GM23338 (cell line): Measurements from ENCODE around the gene PTPN9. TPM values are rescaled to one million over a fixed set of nuclear protein-coding genes. Genes with fewer than 3 reads are reported as not detected.

Experiments
- ATAC-seq: fragments of 200-7000 bp; cut with Tn5 transposase; 3 replicates; pipeline ENCODE4 v1.9.1; 2020
- DNase-seq: peaks from one replicate; pipeline ENCODE4 v3.0.0-alpha.2; 2015; ENCODE audit warnings: low spot score
- H2AFZ ChIP-seq: fragments of 200-600 bp; sonication (generic); 2 replicates; pipeline ENCODE4 v1.8.0; 2016; ENCODE audit warnings: antibody characterized with exemption, mild to moderate bottlenecking, moderate library complexity
- H3F3A ChIP-seq: fragments of 200-600 bp; sonication (generic); replicated peaks from 2 replicates; pipeline ENCODE4 v1.8.0; 2017; ENCODE audit warnings: antibody characterized with exemption, mixed run types, low read depth
- H3K27ac ChIP-seq: fragments of 200-600 bp; sonication (generic); 2 replicates; pipeline ENCODE4 v1.6.1; 2016; ENCODE audit warnings: low read depth
- H3K27me3 ChIP-seq: fragments of 200-600 bp; sonication (generic); 2 replicates; pipeline ENCODE4 v1.8.0; 2016; ENCODE audit warnings: mild to moderate bottlenecking, mixed run types, moderate library complexity; ENCODE audit not compliant: insufficient read depth
- H3K36me3 ChIP-seq: fragments of 200-600 bp; sonication (generic); 2 replicates; pipeline ENCODE4 v1.8.0; 2016; ENCODE audit warnings: mild to moderate bottlenecking; ENCODE audit not compliant: insufficient read depth
- H3K4me1 ChIP-seq: fragments of 200-600 bp; sonication (generic); 2 replicates; pipeline ENCODE4 v1.8.0; 2016; ENCODE audit warnings: mild to moderate bottlenecking, moderate library complexity; ENCODE audit not compliant: insufficient read depth
- H3K4me2 ChIP-seq: fragments of 200-600 bp; sonication (generic); 2 replicates; pipeline ENCODE4 v1.7.1; 2017; ENCODE audit warnings: mixed run types
- H3K4me3 ChIP-seq: fragments of 200-600 bp; sonication (generic); 2 replicates; pipeline ENCODE4 v1.6.1; 2016; ENCODE audit warnings: mixed run types
- H3K79me2 ChIP-seq: fragments of 200-600 bp; sonication (generic); replicated peaks from 2 replicates; pipeline ENCODE4 v1.8.0; 2017; ENCODE audit warnings: mild to moderate bottlenecking; ENCODE audit not compliant: insufficient read depth
- H3K9me2 ChIP-seq: fragments of 200-600 bp; sonication (generic); 2 replicates; pipeline ENCODE4 v1.8.0; 2017; ENCODE audit not compliant: insufficient read depth
- H4K20me1 ChIP-seq: fragments of 200-600 bp; sonication (generic); replicated peaks from 2 replicates; pipeline ENCODE4 v1.8.0; 2017; ENCODE audit warnings: mild to moderate bottlenecking; ENCODE audit not compliant: insufficient read depth
- H3K27ac Mint-ChIP-seq: 2 replicates; pipeline ENCODE4 v1.8.0; 2020; ENCODE audit warnings: inconsistent platforms, mild to moderate bottlenecking, moderate library complexity, mixed read lengths
- H3K27me3 Mint-ChIP-seq: 3 replicates; pipeline ENCODE4 v1.8.0; 2022; ENCODE audit warnings: low read depth, mild to moderate bottlenecking, moderate library complexity, mixed read lengths, inconsistent platforms; ENCODE audit not compliant: insufficient read depth, poor library complexity
- H3K36me3 Mint-ChIP-seq: 3 replicates; pipeline ENCODE4 v1.8.0; 2021; ENCODE audit warnings: low read depth, mild to moderate bottlenecking, inconsistent platforms, moderate library complexity, mixed read lengths
- H3K4me1 Mint-ChIP-seq: 3 replicates; pipeline ENCODE4 v1.8.0; 2020; ENCODE audit warnings: mild to moderate bottlenecking, inconsistent platforms, mixed read lengths
- H3K4me3 Mint-ChIP-seq: 3 replicates; pipeline ENCODE4 v1.8.0; 2021; ENCODE audit warnings: moderate library complexity, mild to moderate bottlenecking, inconsistent platforms, mixed read lengths
- H3K9me3 Mint-ChIP-seq: 3 replicates; pipeline ENCODE4 v1.8.0; 2020; ENCODE audit warnings: moderate library complexity, mild to moderate bottlenecking, inconsistent platforms, mixed read lengths
- CREB1 ChIP-seq: fragments of 250-450 bp; sonication (Bioruptor Pico); IDR thresholded peaks from 2 replicates; pipeline ENCODE4 v1.5.0; 2020; ENCODE audit warnings: low read depth, mild to moderate bottlenecking, moderate library complexity
- EZH2 ChIP-seq: fragments of 200-600 bp; sonication (generic); IDR thresholded peaks from one replicate; pipeline ENCODE4 v1.8.0; 2017; ENCODE audit warnings: antibody characterized with exemption, mild to moderate bottlenecking, low read depth; ENCODE audit not compliant: unreplicated experiment
- JUNB ChIP-seq: IDR thresholded peaks from one replicate; pipeline ENCODE4 v1.6.1; 2016; ENCODE audit warnings: antibody characterized with exemption; ENCODE audit not compliant: unreplicated experiment
- NANOG ChIP-seq: IDR thresholded peaks from 2 replicates; pipeline ENCODE4 v1.6.1; 2016; ENCODE audit warnings: antibody characterized with exemption, borderline replicate concordance
- POLR2AphosphoS5 ChIP-seq: IDR thresholded peaks from 2 replicates; pipeline ENCODE4 v1.6.1; 2016; ENCODE audit warnings: antibody characterized with exemption, low read depth
- STAT1 ChIP-seq: IDR thresholded peaks from one replicate; pipeline ENCODE4 v1.6.1; 2016; ENCODE audit warnings: antibody characterized with exemption; ENCODE audit not compliant: unreplicated experiment
- ZNF114 ChIP-seq: fragments of 250-450 bp; sonication (Bioruptor Pico); IDR thresholded peaks from 2 replicates; pipeline ENCODE4 v1.5.0; 2020; ENCODE audit warnings: mild to moderate bottlenecking, moderate library complexity
- ZNF331 ChIP-seq: fragments of 250-450 bp; sonication (Bioruptor Pico); IDR thresholded peaks from 2 replicates; pipeline ENCODE4 v1.5.0; 2020; ENCODE audit warnings: low read depth, mild to moderate bottlenecking, moderate library complexity
- polyA plus RNA-seq: library from polyadenylated mRNA; unstranded; fragments of >200 nt; fragmentation: Nextera tagmentation; extraction: Ambion mirVana; gene quantifications from 2 replicates; pipeline ENCODE4 v1.2.1, GENCODE V29; 2016
- total RNA-seq: library from RNA; depleted of rRNA; stranded (reverse); fragments of >200 nt; shearing (Covaris generic); gene quantifications from 2 replicates; pipeline ENCODE4 v1.2.3, GENCODE V29; 2014
- TF ChIP-seq, protein P1 (sequence below): IDR thresholded peaks from 2 replicates; pipeline ENCODE4 v1.6.1; 2016; ENCODE audit warnings: antibody characterized with exemption
- TF ChIP-seq, protein P2 (sequence below): fragments of 250-450 bp; sonication (Bioruptor Pico); IDR thresholded peaks from 2 replicates; pipeline ENCODE4 v1.5.0; 2020; ENCODE audit warnings: mild to moderate bottlenecking, moderate library complexity
- TF ChIP-seq, protein P3 (sequence below), 2 experiments: fragments of 200-600 bp in 1 of 2; sonication (generic) in 1 of 2; conservative IDR thresholded peaks; 2 replicates each; pipeline versions ENCODE4 v1.5.1 to v1.6.1; 2016 to 2017; ENCODE audit warnings: antibody characterized with exemption in 2 of 2, low read depth in 2 of 2, mild to moderate bottlenecking in 2 of 2, moderate library complexity in 1 of 2
- TF ChIP-seq, protein P4 (sequence below): IDR thresholded peaks from one replicate; pipeline ENCODE4 v1.6.1; 2018; ENCODE audit warnings: antibody characterized with exemption; ENCODE audit not compliant: unreplicated experiment

Gene PTPN9
- total and polyA plus RNA-seq, 2 experiments from 2014 or later = 12.1 to 32.7 TPM

DNA sequence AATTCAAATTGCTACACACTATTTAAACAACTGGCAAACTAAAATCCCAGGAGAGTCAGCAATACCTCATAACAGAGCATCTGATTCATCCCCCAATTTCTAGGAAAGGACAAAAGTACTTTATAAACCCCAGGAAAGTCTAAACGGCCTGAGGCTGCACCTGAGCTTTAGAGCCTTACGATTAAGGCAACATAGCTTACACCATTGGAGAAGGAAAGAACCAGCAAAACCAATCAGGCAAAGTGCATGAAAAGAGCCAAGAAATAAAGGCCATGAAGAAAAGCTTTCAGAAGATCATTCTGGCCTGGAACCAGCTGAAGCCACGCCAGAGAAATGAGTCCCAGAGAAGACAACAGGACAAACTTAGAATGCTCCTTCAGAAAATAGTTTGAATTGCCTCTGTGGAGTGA lies 48.1 kb downstream of the PTPN9 start (continued):
- no peak for TF ChIP-seq STAT1
- TF ChIP-seq, protein P1, sequence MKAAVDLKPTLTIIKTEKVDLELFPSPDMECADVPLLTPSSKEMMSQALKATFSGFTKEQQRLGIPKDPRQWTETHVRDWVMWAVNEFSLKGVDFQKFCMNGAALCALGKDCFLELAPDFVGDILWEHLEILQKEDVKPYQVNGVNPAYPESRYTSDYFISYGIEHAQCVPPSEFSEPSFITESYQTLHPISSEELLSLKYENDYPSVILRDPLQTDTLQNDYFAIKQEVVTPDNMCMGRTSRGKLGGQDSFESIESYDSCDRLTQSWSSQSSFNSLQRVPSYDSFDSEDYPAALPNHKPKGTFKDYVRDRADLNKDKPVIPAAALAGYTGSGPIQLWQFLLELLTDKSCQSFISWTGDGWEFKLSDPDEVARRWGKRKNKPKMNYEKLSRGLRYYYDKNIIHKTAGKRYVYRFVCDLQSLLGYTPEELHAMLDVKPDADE = no peak
- no peak for TF ChIP-seq JUNB
- no peak for TF ChIP-seq ZNF114
- TF ChIP-seq CREB1 = no peak
- TF ChIP-seq NANOG = no peak
- no peak for TF ChIP-seq ZNF331 (CRISPR knock-in tag)

DNA sequence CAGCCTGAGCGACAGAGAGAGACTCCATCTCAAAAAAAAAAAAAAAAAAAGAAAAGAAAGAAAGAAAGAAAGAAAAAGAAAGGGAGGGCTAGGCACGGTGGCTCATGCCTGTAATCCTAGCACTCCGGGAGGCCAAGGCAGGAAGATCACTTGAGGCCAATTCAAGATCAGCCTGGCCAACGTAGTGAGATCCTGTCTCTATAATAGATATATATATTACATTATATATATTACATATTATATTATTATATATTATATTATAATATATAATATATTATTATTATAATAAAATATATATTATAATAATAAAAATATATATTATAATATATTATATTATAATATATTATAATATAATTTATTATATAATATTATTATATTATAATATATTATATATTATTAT lies 48.9 kb downstream of the PTPN9 start:
- Mint-ChIP-seq H3K4me3 (no peak overlapping the region), H3K36me3 (peaks cover 17% of the 10 kb centered on the region), H3K27me3 (peaks cover 4% of the 10 kb centered on the region), H3K9me3 (no peaks in the 10 kb centered on the region), H3K27ac (no peak overlapping the region), H3K4me1 (peaks cover 15% of the 10 kb centered on the region)
- no peak overlapping the region for H3K27ac ChIP-seq
- no peak overlapping the region for H2AFZ ChIP-seq
- no peak for DNase-seq
- H3K9me2 ChIP-seq = no peaks in the 10 kb centered on the region
- ATAC-seq = no peak
- no peak overlapping the region for H3K4me2 ChIP-seq
- peaks cover 12% of the 10 kb centered on the region for H3K36me3 ChIP-seq
- peaks cover 63% of the 10 kb centered on the region for H4K20me1 ChIP-seq
- H3K4me1 ChIP-seq = peaks cover 4% of the 10 kb centered on the region
- TF ChIP-seq, protein P2, sequence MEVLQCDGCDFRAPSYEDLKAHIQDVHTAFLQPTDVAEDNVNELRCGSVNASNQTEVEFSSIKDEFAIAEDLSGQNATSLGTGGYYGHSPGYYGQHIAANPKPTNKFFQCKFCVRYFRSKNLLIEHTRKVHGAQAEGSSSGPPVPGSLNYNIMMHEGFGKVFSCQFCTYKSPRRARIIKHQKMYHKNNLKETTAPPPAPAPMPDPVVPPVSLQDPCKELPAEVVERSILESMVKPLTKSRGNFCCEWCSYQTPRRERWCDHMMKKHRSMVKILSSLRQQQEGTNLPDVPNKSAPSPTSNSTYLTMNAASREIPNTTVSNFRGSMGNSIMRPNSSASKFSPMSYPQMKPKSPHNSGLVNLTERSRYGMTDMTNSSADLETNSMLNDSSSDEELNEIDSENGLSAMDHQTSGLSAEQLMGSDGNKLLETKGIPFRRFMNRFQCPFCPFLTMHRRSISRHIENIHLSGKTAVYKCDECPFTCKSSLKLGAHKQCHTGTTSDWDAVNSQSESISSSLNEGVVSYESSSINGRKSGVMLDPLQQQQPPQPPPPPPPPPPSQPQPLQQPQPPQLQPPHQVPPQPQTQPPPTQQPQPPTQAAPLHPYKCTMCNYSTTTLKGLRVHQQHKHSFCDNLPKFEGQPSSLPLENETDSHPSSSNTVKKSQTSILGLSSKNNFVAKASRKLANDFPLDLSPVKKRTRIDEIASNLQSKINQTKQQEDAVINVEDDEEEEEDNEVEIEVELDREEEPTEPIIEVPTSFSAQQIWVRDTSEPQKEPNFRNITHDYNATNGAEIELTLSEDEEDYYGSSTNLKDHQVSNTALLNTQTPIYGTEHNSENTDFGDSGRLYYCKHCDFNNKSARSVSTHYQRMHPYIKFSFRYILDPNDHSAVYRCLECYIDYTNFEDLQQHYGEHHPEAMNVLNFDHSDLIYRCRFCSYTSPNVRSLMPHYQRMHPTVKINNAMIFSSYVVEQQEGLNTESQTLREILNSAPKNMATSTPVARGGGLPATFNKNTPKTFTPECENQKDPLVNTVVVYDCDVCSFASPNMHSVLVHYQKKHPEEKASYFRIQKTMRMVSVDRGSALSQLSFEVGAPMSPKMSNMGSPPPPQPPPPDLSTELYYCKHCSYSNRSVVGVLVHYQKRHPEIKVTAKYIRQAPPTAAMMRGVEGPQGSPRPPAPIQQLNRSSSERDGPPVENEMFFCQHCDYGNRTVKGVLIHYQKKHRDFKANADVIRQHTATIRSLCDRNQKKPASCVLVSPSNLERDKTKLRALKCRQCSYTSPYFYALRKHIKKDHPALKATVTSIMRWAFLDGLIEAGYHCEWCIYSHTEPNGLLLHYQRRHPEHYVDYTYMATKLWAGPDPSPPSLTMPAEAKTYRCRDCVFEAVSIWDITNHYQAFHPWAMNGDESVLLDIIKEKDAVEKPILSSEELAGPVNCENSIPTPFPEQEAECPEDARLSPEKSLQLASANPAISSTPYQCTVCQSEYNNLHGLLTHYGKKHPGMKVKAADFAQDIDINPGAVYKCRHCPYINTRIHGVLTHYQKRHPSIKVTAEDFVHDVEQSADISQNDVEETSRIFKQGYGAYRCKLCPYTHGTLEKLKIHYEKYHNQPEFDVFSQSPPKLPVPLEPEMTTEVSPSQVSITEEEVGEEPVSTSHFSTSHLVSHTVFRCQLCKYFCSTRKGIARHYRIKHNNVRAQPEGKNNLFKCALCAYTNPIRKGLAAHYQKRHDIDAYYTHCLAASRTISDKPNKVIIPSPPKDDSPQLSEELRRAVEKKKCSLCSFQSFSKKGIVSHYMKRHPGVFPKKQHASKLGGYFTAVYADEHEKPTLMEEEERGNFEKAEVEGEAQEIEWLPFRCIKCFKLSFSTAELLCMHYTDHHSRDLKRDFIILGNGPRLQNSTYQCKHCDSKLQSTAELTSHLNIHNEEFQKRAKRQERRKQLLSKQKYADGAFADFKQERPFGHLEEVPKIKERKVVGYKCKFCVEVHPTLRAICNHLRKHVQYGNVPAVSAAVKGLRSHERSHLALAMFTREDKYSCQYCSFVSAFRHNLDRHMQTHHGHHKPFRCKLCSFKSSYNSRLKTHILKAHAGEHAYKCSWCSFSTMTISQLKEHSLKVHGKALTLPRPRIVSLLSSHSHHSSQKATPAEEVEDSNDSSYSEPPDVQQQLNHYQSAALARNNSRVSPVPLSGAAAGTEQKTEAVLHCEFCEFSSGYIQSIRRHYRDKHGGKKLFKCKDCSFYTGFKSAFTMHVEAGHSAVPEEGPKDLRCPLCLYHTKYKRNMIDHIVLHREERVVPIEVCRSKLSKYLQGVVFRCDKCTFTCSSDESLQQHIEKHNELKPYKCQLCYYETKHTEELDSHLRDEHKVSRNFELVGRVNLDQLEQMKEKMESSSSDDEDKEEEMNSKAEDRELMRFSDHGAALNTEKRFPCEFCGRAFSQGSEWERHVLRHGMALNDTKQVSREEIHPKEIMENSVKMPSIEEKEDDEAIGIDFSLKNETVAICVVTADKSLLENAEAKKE (CRISPR knock-in tag) = no peak
- TF ChIP-seq, protein P1 = no peak
- TF ChIP-seq, protein P3, sequence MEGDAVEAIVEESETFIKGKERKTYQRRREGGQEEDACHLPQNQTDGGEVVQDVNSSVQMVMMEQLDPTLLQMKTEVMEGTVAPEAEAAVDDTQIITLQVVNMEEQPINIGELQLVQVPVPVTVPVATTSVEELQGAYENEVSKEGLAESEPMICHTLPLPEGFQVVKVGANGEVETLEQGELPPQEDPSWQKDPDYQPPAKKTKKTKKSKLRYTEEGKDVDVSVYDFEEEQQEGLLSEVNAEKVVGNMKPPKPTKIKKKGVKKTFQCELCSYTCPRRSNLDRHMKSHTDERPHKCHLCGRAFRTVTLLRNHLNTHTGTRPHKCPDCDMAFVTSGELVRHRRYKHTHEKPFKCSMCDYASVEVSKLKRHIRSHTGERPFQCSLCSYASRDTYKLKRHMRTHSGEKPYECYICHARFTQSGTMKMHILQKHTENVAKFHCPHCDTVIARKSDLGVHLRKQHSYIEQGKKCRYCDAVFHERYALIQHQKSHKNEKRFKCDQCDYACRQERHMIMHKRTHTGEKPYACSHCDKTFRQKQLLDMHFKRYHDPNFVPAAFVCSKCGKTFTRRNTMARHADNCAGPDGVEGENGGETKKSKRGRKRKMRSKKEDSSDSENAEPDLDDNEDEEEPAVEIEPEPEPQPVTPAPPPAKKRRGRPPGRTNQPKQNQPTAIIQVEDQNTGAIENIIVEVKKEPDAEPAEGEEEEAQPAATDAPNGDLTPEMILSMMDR (conservative IDR thresholded peaks at IDR 0.05; ENCODE audit: low read depth in 2 of 2) = no peak
- TF ChIP-seq, protein P4, sequence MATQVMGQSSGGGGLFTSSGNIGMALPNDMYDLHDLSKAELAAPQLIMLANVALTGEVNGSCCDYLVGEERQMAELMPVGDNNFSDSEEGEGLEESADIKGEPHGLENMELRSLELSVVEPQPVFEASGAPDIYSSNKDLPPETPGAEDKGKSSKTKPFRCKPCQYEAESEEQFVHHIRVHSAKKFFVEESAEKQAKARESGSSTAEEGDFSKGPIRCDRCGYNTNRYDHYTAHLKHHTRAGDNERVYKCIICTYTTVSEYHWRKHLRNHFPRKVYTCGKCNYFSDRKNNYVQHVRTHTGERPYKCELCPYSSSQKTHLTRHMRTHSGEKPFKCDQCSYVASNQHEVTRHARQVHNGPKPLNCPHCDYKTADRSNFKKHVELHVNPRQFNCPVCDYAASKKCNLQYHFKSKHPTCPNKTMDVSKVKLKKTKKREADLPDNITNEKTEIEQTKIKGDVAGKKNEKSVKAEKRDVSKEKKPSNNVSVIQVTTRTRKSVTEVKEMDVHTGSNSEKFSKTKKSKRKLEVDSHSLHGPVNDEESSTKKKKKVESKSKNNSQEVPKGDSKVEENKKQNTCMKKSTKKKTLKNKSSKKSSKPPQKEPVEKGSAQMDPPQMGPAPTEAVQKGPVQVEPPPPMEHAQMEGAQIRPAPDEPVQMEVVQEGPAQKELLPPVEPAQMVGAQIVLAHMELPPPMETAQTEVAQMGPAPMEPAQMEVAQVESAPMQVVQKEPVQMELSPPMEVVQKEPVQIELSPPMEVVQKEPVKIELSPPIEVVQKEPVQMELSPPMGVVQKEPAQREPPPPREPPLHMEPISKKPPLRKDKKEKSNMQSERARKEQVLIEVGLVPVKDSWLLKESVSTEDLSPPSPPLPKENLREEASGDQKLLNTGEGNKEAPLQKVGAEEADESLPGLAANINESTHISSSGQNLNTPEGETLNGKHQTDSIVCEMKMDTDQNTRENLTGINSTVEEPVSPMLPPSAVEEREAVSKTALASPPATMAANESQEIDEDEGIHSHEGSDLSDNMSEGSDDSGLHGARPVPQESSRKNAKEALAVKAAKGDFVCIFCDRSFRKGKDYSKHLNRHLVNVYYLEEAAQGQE = no peak
- TF ChIP-seq ZNF331 (CRISPR knock-in tag) = no peak
- TF ChIP-seq EZH2 = no peak
- TF ChIP-seq POLR2AphosphoS5 = no peak
- no peak for TF ChIP-seq NANOG
- H3K79me2 ChIP-seq = peaks cover 76% of the 10 kb centered on the region
- no peaks in the 10 kb centered on the region for H3K27me3 ChIP-seq
- no peak overlapping the region for H3K4me3 ChIP-seq
- H3F3A ChIP-seq = peaks cover 24% of the 10 kb centered on the region
